HG03575 (cell line): Measurements from ENCODE around the gene TFCP2L1.
"Not testable (repeated sequence)": the region's sequence is repeated elsewhere in the genome, so short reads cannot be mapped to it uniquely, and the experiment has no call there.

ENCODE experiments used
- ATAC-seq: cut with Tn5 transposase; IDR thresholded peaks from one replicate; pipeline ENCODE4 v1.9.1; 2021; ENCODE audit not compliant: unreplicated experiment, insufficient number of reproducible peaks, low FRiP score; ENCODE audit errors: extremely low read depth

TFCP2L1 gene

DNA sequence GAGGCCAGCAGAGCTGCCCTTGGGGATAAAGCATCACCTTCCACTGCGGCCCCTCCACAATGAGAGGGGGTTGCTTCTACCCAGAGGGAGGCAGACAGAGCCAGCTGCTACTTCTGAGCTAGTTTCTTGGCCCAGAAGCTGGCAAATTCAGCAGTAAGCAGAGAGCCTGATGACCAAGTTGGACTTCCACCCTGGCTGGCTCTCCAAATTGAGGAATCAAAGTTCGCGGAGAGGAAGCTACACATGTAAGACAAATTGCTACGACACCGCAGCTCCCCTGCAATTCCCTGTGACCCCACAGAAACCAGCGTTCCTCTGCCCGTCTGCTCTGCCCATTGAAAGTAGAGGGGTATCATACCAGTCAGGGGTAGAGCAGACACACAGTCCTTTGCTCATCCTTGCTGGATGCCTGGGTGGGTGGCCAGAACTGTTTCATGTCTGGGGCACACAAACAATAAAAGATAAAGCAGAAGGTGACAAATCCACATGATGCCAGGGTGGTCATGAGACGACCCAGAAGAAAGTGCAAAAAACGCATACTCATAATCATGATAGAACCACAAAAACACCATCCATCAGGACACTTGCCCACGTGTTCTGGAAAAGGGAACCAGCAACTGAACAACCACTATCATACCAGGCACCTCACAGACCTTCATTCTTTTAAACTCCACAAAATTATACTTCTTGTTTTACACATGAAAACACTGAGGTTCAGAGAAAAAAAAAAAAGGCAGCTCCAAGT, 5.4 kb downstream of the TFCP2L1 start:
- no peak for ATAC-seq

DNA sequence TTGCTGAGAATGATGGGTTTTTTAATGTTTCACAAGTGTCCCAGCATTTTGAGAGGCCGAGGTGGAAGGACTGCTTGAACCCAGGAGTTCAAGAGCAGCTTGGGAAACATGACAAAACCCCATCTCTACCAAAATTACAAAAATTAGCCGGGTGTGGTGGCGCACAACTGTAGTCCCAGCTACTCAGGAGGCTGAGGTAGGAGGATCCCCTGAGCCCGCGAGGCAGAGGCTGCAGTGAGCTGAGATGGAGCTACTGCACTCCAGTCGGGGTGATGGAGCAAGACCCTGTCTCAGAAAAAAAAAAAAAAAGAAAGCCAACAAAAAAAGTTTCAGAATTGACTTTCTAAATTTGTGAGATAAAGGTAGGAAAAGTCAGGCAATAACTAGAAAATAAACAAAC, 8.7 kb downstream of the TFCP2L1 start:
- ATAC-seq = no peak

DNA sequence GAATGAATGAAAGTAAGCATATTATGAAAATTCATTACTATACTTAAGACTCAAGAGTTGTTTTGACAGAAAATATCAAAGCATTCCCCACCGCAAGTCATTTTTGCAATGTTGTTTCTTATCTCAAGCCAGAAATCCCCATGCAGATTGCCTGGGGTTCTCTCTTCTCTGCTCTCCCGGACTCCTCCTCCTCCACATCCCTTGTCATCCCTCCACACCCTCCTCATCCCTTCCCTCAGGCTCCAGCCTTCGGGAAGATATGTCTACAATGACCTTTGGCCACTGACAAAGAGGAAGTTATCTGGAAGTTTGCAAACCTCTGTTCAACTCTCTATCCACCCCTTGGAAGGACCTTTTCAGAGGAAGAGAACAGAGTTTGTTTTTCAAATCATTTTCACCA, 11.9 kb downstream of the TFCP2L1 start:
- no peak for ATAC-seq

DNA sequence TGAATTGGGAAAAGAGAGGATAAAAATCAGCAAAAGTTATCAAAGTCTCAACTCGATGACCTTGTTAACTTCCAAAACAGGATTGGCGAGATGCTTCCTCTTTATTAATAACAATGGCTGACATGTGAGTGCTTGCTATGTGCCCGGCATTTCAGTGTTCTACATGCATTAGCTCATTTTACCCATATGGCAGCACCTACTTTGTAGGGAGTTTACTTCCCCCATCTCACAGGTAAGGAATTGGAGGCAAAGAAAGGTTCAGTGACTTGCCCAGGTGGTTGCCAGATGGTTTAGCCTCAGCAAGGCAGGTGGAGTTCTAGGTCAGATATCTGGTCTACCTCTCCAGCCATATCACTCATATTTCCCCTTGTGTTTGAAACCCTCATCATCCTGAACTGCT, 12.4 kb downstream of the TFCP2L1 start:
- ATAC-seq = no peak

DNA sequence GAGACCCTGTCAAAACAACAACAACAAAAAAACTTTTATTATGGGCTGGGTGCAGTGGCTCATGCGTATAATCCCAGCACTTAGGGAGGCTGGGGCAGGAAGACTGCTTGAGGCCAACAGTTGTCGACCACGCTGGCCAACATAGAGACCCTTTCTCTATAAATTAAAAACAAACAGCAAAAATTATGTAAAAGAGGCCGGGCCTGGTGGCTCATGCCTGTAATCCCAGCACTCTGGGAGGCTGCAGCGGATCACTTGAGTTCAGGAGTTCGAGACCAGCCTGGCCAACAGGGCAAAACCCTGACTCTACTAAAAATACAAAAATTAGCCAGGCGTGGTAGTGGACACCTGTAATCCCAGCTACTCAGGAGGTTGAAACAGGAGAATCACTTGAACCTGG, 15.6 kb downstream of the TFCP2L1 start:
- not testable (repeated sequence) for ATAC-seq

DNA sequence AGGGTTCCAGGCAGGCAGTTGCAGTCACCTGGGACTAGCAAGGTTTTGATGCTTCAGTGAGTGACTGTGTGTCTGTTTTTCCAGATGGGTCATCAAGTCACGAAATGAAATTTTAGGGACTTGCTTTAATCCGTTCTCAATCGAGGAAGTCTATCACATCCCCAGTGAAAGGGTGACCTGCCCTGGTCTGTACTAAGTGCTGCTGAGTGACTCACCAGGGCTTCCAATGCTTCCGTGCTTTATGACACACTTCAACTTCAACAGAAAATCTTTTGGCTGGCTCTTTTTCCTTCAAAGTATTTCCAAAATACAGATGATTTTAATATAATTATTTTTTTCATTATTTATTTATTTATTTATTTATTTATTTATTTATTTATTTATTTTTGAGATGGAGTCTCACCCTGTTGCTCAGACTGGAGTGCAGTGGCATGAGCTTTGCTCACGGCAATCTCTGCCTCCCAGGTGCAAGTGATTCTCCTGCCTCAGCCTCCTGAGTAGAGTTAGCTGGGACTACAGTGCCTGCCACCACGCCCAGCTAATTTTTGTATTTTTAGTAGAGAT, 18.4 kb downstream of the TFCP2L1 start:
- no peak for ATAC-seq

DNA sequence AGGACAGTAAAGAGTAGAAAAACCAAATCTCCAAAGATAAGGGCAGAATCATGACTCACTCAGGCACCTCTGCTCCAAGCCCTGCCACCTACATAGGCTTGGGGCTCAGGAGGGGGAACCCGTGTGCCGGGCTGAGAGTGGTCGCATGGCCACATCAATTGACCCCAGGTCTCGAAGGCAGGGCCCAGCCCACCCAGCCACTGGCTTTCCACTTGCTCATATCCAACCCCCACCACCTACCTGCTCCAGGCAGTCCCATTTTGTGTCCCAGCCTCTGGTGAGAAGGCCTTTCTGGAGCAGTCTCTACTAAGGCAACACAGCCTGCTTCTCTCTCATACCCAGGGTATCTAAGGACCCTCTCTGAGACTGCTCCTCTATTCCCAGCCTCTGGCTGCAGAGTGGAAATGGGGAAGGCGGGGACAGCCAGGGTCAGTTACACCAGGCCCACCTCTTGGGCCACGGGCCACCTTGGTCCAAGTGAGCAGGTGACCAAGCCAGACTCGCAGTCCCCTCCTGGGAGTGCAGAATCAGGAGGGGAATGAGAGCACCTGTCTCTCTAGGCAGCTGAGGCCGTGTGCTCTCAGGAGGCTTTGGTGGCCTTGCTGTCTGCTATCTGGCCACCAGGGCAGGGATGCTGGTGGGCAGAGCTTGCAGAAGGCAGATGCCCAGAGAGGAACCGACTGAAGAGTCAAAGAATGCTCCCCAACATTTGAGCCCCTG, 20.8 kb downstream of the TFCP2L1 start:
- ATAC-seq = no peak

DNA sequence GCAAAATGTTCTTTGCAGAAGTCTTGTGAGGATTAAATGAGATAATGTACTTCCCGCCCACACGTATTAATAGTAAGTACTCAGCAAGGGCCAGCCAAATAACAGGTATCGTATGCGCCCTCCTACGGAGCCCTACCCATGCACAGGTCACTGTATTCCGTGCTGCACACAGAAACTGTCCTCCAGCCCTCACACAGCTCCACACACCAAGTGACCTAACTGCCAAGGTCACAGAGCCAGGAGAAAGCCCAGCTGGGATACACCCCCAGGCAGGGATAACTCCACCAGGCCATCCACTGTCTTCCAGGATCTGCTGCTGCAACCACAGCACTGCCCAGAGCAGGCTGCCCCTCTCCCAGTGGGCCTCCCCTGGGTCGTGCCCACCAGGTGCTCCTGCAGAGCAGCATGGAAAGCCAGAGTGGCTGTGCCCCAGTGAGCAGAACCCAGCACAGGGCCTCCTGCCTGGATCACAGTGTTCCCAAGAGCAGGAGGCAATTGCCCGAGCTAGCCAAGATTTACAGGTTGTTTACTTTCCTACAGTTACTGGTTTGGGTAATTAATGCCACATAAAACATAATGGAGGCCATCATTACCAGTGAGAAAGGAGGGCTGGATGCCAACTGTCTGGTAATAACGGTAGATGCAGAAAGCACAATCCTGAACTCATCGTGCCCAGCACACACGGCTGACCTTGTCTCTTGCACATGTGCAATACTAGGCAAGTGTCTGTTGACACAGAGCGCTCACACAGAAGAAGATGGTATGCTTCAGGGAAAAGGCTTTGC, 24.4 kb downstream of the TFCP2L1 start:
- ATAC-seq = no peak

DNA sequence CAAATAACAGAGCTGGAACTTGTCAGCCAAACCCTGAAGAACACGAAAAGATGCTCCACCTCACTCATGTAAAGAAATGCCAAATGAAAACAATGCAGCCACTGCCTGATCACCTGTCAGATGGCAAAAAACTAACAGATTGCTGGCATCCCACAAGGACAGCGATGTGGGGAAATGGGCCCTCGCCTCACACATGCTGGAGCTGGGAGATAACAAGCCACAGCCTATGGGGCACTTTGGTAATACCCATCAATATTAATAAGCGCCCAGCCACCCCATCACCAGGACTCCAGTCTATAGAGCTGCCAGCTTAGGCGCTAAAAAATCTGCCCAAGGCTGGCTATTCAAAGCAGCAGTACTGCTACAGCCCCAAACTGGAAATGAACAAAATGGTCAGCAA, 27.0 kb downstream of the TFCP2L1 start:
- ATAC-seq = no peak

DNA sequence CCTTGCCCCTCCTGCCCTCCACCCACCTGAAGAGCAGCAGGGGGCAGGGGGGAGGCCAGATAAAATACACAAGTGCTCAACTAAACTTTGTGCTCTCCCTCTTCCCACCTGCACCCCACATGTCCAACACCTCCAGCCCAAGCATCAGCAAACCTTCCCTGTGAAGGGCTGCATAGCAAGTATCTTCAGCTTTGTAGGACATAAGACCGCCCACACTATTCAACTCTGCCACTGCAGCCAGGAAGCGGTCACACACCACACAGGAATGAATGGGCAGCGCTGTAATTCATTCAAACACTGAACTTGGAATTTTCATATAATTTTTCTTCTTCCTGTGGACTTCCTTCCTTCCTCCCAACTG, 27.5 kb downstream of the TFCP2L1 start:
- no peak for ATAC-seq

DNA sequence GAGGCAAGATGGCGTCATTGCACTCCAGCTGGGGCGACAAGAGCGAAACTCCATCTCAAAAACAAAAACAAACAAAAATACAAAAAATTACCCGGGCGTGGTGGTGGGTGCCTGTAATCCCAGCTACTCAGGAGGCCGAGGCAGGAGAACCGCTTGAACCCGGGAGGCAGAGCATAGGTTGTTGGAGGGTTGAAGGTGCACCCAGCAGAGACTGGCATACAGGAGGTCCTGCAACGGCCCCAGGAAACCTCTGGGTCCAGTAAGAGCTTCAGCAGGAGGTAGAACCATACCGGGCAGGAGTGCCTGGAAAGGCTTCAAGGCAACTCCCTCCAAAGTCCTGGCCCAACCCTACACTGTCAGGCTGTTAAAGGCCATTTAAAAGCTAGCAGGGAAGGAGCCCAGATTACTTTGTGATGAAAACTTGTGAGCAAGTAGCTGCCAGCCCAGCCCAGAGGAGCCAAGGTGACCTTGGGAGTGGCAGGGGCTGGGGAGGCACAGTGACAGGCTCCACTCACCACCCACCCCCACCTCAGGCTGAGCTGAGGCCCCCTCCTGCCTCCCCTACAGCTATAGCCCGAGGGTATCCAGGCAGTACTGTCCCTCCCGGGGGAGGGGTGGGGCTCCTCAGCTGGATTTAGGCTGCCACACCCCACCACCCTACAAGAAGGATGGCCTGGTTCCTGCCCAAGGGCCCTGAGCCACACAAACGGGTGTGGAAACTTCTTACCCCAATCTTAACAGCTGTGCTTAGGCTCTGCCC, 28.1 kb downstream of the TFCP2L1 start:
- no peak for ATAC-seq

DNA sequence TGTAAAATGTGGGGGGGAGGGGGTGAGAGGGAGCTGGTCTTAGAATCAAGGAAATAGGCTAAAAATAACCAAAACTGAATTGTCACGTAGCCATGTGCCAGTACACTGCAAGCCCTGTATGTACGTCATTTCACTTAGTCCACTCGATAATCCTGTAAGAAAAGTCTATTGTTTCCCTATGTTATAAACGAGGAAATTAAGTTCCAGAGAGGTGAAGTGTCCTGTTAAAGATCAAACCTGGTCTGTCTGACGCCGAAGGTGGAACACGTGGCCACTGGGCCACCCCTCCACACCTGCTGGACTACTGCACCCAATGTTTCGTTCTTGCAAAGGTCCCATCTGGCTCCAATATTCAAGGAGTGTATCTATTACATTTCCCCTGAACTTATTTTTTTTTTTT, 29.6 kb downstream of the TFCP2L1 start:
- ATAC-seq = no peak

DNA sequence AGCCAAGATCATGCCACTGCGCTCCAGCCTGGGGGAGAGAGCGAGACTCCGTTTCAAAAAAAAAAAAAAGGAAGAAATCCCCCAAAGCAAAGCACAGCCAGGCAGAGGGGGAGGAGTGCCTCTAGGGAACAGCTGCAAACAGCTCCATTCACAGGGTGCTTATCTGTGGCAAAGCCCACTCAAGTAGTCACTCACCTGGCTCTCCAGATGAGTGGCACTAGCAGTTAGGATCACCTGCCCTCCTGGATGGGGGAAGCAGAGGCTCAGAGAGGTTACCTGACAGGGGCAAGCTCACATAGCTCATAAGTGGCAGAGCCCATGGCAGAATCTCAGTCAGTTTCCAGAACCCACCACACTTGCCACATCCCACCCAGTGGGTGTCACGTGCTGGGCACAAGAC, 30.3 kb downstream of the TFCP2L1 start:
- no peak for ATAC-seq

DNA sequence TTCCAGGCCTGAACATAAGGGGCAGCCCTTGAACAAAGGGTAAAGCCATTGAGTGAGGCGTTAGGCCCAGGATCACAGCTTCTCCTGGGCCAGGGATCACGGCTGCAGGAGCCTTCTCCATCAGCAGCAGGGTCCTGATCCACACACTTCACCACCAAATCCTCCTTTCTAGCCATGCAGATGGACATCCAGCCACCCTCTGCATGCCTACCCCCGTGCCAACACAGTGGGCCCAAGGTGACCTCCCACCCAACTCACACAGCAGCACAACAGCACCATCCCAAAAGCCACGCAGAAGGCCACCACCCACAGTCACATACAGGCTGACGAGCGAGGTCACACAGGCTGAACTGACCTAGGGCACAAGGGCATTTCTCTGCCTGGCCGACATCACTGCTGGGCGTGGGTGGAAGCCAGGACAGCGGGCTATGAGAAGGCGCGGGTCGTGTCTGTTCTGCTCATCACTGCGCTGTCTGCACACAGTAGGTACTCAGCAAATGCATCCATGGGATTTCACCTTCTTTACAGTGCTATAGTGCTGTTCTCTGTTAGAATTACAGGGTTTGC, 31.2 kb downstream of the TFCP2L1 start:
- ATAC-seq = no peak

DNA sequence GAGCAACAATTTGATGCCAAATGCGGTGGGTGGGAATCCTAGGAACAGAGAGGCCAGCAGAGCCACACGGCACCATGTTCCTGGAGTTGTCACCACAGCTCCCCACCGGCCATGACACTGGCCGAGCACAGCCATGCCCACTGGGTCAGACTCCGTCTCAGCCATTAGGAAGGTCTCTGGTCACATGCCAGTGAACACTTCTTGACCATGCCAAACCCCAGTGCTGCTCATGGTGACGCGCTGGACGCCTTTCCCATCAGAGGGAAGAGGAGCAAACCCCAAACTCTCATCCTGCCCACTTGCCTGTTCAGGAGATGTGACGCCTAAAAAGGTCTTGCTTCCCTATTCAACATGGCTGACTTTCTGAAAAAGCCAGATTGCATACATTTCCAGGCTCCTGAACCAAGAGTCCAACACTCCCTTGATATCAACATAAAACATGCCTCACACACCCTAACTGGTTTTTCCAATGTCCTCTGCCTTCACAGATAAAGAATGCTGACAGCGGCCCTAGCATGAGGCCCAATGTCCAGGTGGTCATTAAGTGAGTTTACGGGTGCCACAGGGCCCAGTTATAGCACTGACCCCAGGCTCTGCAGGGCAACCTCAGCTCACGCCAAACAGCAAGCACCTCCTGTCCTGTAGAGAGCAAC, 31.9 kb downstream of the TFCP2L1 start:
- ATAC-seq = no peak

DNA sequence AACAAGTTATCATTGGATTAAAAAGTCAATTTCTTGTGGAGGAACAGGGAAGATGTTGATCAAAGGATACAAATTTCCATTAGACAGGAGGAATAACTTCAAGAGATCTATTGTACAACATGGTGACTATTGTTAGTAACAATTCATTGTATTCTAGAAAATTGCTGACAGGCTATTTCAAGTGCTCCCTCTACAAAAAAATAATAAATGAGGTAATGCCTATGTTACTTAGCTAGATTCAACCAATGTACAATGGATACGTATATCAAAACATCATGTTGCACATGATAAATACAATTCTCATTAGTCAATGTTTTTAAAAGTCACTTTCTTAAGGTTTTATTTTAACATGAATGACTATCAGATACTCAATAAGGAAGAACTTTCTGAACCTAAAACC, 33.5 kb downstream of the TFCP2L1 start:
- no peak for ATAC-seq

DNA sequence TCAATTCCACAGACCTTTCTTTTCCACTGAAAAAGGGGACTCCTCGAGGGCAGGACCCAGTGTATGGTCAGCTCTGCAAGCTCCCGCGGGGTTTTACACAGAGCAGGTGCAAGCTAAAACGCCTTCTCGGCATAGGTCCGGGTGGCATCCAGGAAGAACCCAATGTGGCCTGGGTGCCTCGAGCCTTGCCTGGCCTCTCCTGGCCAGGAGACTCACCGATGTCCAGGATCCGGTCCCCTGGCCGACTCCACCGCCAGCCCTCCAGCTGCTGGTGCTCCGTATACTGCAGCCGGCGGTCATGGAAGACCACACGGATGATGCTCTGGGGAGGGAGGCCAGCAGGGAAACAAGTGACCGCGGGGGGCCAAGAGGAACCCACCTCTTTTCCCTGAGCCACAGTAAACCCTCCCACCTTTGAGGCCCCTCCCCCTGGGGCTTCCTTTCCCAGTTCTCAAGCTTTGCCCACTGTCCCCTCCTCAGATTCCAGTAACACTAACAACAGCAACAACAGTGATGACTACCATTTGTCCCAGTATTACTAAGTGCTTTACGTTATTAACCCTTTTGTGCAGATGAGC, 36.1 kb downstream of the TFCP2L1 start:
- no peak for ATAC-seq

DNA sequence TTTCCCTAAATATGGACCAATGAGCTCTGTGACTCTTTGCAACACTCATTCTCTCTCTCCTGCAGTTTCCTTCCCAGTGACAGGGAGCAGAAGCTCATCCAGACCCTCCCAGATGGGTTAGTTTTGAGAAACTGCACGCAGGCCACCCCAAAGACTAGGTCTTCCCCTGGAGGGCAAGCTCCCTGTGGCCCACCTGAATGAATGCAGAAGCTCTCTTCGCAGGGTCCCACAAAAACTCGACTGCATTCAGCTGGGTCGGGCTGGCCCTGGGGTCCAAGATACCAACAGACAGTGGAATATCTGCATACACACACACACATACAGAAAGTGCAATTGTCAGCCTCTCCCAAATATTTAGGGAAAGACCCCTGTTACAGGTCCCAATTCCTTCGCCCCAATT, 37.0 kb downstream of the TFCP2L1 start:
- no peak for ATAC-seq
